HCT116 (cell line): Measurements from ENCODE around the gene SELPLG. TPM values are rescaled to one million over a fixed set of nuclear protein-coding genes. Genes with fewer than 3 reads are reported as not detected.

Source experiments
- ATAC-seq: fragments of 200-7000 bp; cut with Tn5 transposase; 2 replicates; pipeline ENCODE4 v1.9.1; 2020; ENCODE audit warnings: mild to moderate bottlenecking, moderate library complexity
- BruUV-seq: library from RNA; stranded (reverse); fragments of 400-500 nt; replicated peaks from 2 replicates; lab custom pipeline; 2021; lab: Mats Ljungman, UMichigan
- CTCF ChIA-PET: fragments of 300-600 bp; sonication (Branson Sonifier 250); formaldehyde crosslinking; loops from one replicate; lab custom pipeline; 2021; ENCODE audit warnings: antibody characterized with exemption; lab: Charles Lee
- POLR2A ChIA-PET: fragments of 300-600, 350-600 bp; sonication (Branson Sonifier 250); formaldehyde crosslinking; loops from one replicate; lab custom pipeline; 2021; ENCODE audit warnings: antibody characterized with exemption; lab: Charles Lee
- RAD21 ChIA-PET, 2 experiments: fragments of 300-600 bp; sonication (Branson Sonifier 250); formaldehyde crosslinking; loops; one replicate each; lab custom pipeline; 2023; ENCODE audit warnings: low total read pairs in 2 of 2; ENCODE audit not compliant: uncharacterized antibody in 2 of 2, unreplicated experiment in 2 of 2, low non-redundant PET in 1 of 2; lab: Charles Lee
- DNase-seq: peaks from one replicate; pipeline ENCODE4 v3.0.0-alpha.2; 2010; ENCODE audit warnings: low read depth, low spot score
- H2AFZ ChIP-seq: fragments of 200-600 bp; shearing (Covaris generic), sonication (generic); 2 replicates; pipeline ENCODE4 v1.6.1; 2017; ENCODE audit warnings: low read depth, mixed run types, mixed read lengths, antibody characterized with exemption, low read length; ENCODE audit not compliant: poor library complexity, severe bottlenecking
- H3K27ac ChIP-seq: 2 replicates; pipeline ENCODE4 v1.5.1; 2012; ENCODE audit warnings: low read depth, low read length
- H3K27me3 ChIP-seq: fragments of 200-600 bp; sonication (generic); 2 replicates; pipeline ENCODE4 v1.6.1; 2016; ENCODE audit warnings: mixed run types, low read length, mixed read lengths; ENCODE audit not compliant: insufficient read depth
- H3K36me3 ChIP-seq, 2 experiments: fragments of 200-500 bp in 1 of 2; fragments of 200-600 bp in 1 of 2; sonication (Bioruptor generic) in 1 of 2; sonication (generic) in 1 of 2; 2 replicates each; pipeline versions ENCODE4 v1.5.1 to v1.6.1; 2014 to 2016; ENCODE audit warnings: low read length in 2 of 2, inconsistent platforms in 1 of 2, mixed read lengths in 1 of 2, mixed run types in 1 of 2; ENCODE audit not compliant: insufficient read depth in 2 of 2, control insufficient read depth in 1 of 2
- H3K4me1 ChIP-seq, 2 experiments: fragments of 200-600 bp in 1 of 2; sonication (generic) in 1 of 2; 2 replicates each; pipeline versions ENCODE4 v1.5.1 to v1.6.1; 2012 to 2017; ENCODE audit warnings: low read length in 2 of 2, inconsistent platforms in 1 of 2, mild to moderate bottlenecking in 1 of 2, mixed read lengths in 1 of 2, mixed run types in 1 of 2, moderate library complexity in 1 of 2; ENCODE audit not compliant: insufficient read depth in 2 of 2, control insufficient read depth in 1 of 2
- H3K4me2 ChIP-seq: fragments of 200-600 bp; sonication (generic); 2 replicates; pipeline ENCODE4 v1.6.1; 2017; ENCODE audit warnings: mixed run types, low read length, mixed read lengths
- H3K4me3 ChIP-seq, 2 experiments: fragments of 200-600 bp in 1 of 2; sonication (generic) in 1 of 2; replicated peaks in 1 of 2; 2 replicates each; pipeline ENCODE4 v1.5.1; 2011 to 2016; ENCODE audit warnings: low read length in 2 of 2, control low read depth in 1 of 2, low read depth in 1 of 2, mild to moderate bottlenecking in 1 of 2, mixed read lengths in 1 of 2, mixed run types in 1 of 2
- H3K79me2 ChIP-seq: fragments of 200-600 bp; sonication (generic); 2 replicates; pipeline ENCODE4 v1.6.1; 2017; ENCODE audit warnings: mild to moderate bottlenecking, mixed run types, low read length, moderate library complexity, mixed read lengths; ENCODE audit not compliant: insufficient read depth
- H3K9ac ChIP-seq: fragments of 200-600 bp; sonication (generic); 2 replicates; pipeline ENCODE4 v1.6.1; 2016; ENCODE audit warnings: low read length, mixed read lengths
- H3K9me2 ChIP-seq: fragments of 200-600 bp; sonication (generic), shearing (Covaris generic); 2 replicates; pipeline ENCODE4 v1.6.1; 2017; ENCODE audit warnings: mixed run types, mild to moderate bottlenecking, moderate library complexity; ENCODE audit not compliant: insufficient read depth
- H3K9me3 ChIP-seq, 2 experiments: fragments of 200-500 bp in 1 of 2; fragments of 200-600 bp in 1 of 2; sonication (Bioruptor generic) in 1 of 2; sonication (generic) in 1 of 2; 2 replicates each; pipeline ENCODE4 v1.6.1; 2014 to 2017; ENCODE audit warnings: low read length in 2 of 2, mixed read lengths in 2 of 2, inconsistent platforms in 1 of 2, low read depth in 1 of 2, mild to moderate bottlenecking in 1 of 2, mixed run types in 1 of 2, moderate library complexity in 1 of 2; ENCODE audit not compliant: control insufficient read depth in 1 of 2, insufficient read depth in 1 of 2
- H4K20me1 ChIP-seq: fragments of 200-600 bp; sonication (generic), shearing (Covaris generic); 2 replicates; pipeline ENCODE4 v1.6.1; 2017; ENCODE audit warnings: mixed run types, mild to moderate bottlenecking, moderate library complexity; ENCODE audit not compliant: insufficient read depth
- ATF3 ChIP-seq: IDR thresholded peaks from 2 replicates; pipeline ENCODE4 v1.6.1; 2012
- CBX3 ChIP-seq: IDR thresholded peaks from 2 replicates; pipeline ENCODE4 v1.6.1; 2012; ENCODE audit warnings: low read depth
- EZH2phosphoT487 ChIP-seq: fragments of 200-600 bp; IDR thresholded peaks from 2 replicates; pipeline ENCODE4 v1.6.1; 2018; ENCODE audit warnings: antibody characterized with exemption, borderline replicate concordance
- FOSL1 ChIP-seq: IDR thresholded peaks from 2 replicates; pipeline ENCODE4 v1.6.1; 2012; ENCODE audit warnings: low read depth
- POLR2AphosphoS5 ChIP-seq: IDR thresholded peaks from 2 replicates; pipeline ENCODE4 v1.6.1; 2011; ENCODE audit warnings: mild to moderate bottlenecking, low read depth, low read length, moderate library complexity
- SP1 ChIP-seq: IDR thresholded peaks from 2 replicates; pipeline ENCODE4 v1.6.1; 2012; ENCODE audit warnings: low read depth
- SRF ChIP-seq: IDR thresholded peaks from 2 replicates; pipeline ENCODE4 v1.6.1; 2012; ENCODE audit warnings: low read depth
- ZBTB33 ChIP-seq: IDR thresholded peaks from 2 replicates; pipeline ENCODE4 v1.6.1; 2011; ENCODE audit warnings: mild to moderate bottlenecking, low read length, moderate library complexity; ENCODE audit not compliant: insufficient replicate concordance; ENCODE audit errors: extremely low read depth
- intact Hi-C: fragments of 100-400 bp; cut with micrococcal nuclease; formaldehyde crosslinking; loops from 2 replicates; pipeline ENCODE4 v1.10.0; 2022
- total RNA-seq: library from RNA; stranded (reverse); gene quantifications from one replicate; pipeline ENCODE4 v1.2.1, GENCODE V29; 2021; ENCODE audit not compliant: unreplicated experiment

SELPLG gene
- total RNA-seq, 1 experiment from 2014 or later: 1.2 TPM

- H3K4me1 ChIP-seq: peaks cover 0 to 13% of the 10 kb centered on the region in 2 experiments; a peak in 2 of 4 replicates
- no peak overlapping the region for H3K9ac ChIP-seq
- H3K9me3 ChIP-seq: peaks cover 0 to 6% of the 10 kb centered on the region in 2 experiments; a peak in 1 of 4 replicates
- H2AFZ ChIP-seq: no peak overlapping the region
- DNase-seq (no peak), ATAC-seq (no peak)
- intact Hi-C loops: no loop called here
- no peaks in the 10 kb centered on the region for H4K20me1 ChIP-seq
- H3K27me3 ChIP-seq: no peaks in the 10 kb centered on the region
- no peak overlapping the region for H3K4me2 ChIP-seq
- BruUV-seq: no TSS peak
- H3K4me3 ChIP-seq: no peak overlapping the region
- no peaks in the 10 kb centered on the region for H3K79me2 ChIP-seq
- TF ChIP-seq ATF3 (no peak), FOSL1 (no peak), CBX3 (no peak), SRF (no peak), ZBTB33 (no peak), POLR2AphosphoS5 (no peak), EZH2phosphoT487 (no peak), SP1 (no peak)
- ChIA-PET POLR2A (interaction anchor here (0.7 kb wide), 1 partner anchor 11 kb away, joined by 3 read pairs; no protein-coding TSS in a partner anchor), CTCF (interaction anchor here (1.3 to 2.9 kb wide), 2 partner anchors 58 to 108 kb away, joined by 3 to 13 read pairs; partner anchors contain the start of gene ISCU), RAD21 (no interaction called here)
- H3K27ac ChIP-seq: no peak overlapping the region
- no peaks in the 10 kb centered on the region for H3K9me2 ChIP-seq
- no peaks in the 10 kb centered on the region for H3K36me3 ChIP-seq
These were observed 13.3 kb downstream of the SELPLG start for GRCh38 chr12:108620236-108620879.
